Testis (tissue), 3 donors: Measurements from ENCODE around the gene ANKRD52. TPM values are rescaled to one million over a fixed set of nuclear protein-coding genes. Genes with fewer than 3 reads are reported as not detected.

Source experiments
- DNase-seq: peaks from one replicate; pipeline ENCODE4 v3.0.0-alpha.2; 2019
- H3K27ac ChIP-seq, 2 donors: fragments of 200-600 bp; sonication (generic); one replicate each; pipeline ENCODE4 v1.5.1; 2019
- H3K27me3 ChIP-seq: fragments of 200-600 bp; sonication (generic); one replicate; pipeline ENCODE4 v1.5.1; 2019
- H3K36me3 ChIP-seq: fragments of 200-600 bp; sonication (generic); one replicate; pipeline ENCODE4 v1.5.1; 2017; ENCODE audit warnings: low read depth; ENCODE audit errors: missing control alignments
- H3K4me1 ChIP-seq: fragments of 200-600 bp; sonication (generic); one replicate; pipeline ENCODE4 v1.5.1; 2019
- H3K4me3 ChIP-seq, 2 donors: fragments of 200-600 bp; sonication (generic); one replicate each; pipeline ENCODE4 v1.5.1; 2017 to 2019
- H3K9me3 ChIP-seq: fragments of 200-600 bp; sonication (generic); one replicate; pipeline ENCODE4 v1.5.1; 2017
- CTCF ChIP-seq, 3 experiments: fragments of 450-650 bp in 2 of 3; fragments of 200-600 bp in 1 of 3; sonication (generic) in 1 of 3; IDR thresholded peaks; one replicate each; pipeline ENCODE4 v1.5.1; 2016 to 2019; ENCODE audit warnings: antibody characterized with exemption in 3 of 3, mild to moderate bottlenecking in 2 of 3, moderate library complexity in 1 of 3
- POLR2A ChIP-seq: fragments of 450-650 bp; IDR thresholded peaks from one replicate; pipeline ENCODE4 v1.6.1; 2017; ENCODE audit warnings: antibody characterized with exemption, mild to moderate bottlenecking, moderate library complexity
- WGBS, 2 donors: methylation state at CpG; one replicate each; pipeline ENCODE4 v1.1.5; 2018; 5-methylcytosine and 5-hydroxymethylcytosine counted together
- intact Hi-C: fragments of 100-400 bp; cut with DNase I; formaldehyde crosslinking; loops from one replicate; pipeline ENCODE4 v1.15.1; 2023; ENCODE audit warnings: low total_unique reads
- polyA plus RNA-seq: library from polyadenylated mRNA; stranded (reverse); fragments of 350-450 nt; fragmentation: Illumina TruSeq; extraction: RNeasy Lipid Tissue Mini Kit (QIAGEN cat#74804); gene quantifications from one replicate; pipeline ENCODE4 v1.2.3, GENCODE V29; 2014; ENCODE audit warnings: low read depth, low replicate concordance; ENCODE audit not compliant: insufficient read depth
- total RNA-seq, 2 donors: library from RNA; depleted of rRNA; stranded (reverse); fragments of >200 nt; gene quantifications; one replicate each; pipeline ENCODE4 v1.2.3, GENCODE V29; 2016

The ANKRD52 gene
- total and polyA plus RNA-seq, 3 donors from 2014 or later, result 20.1 to 32.3 (median 26.8) TPM

GRCh38 chr12:56205445-56205844 is 52.7 kb downstream of the ANKRD52 start:
- H3K4me1 ChIP-seq, result no peaks in the 10 kb centered on the region
- intact Hi-C loops, result no loop called here
- no peak overlapping the region for H3K27ac ChIP-seq
- DNase-seq, result no peak
- H3K9me3 ChIP-seq, result no peaks in the 10 kb centered on the region
- no peak for TF ChIP-seq POLR2A
- TF ChIP-seq CTCF (IDR thresholded peaks at IDR 0.05), result no peak
- no peaks in the 10 kb centered on the region for H3K36me3 ChIP-seq
- no peak overlapping the region for H3K4me3 ChIP-seq
- H3K27me3 ChIP-seq, result no peaks in the 10 kb centered on the region

GRCh38 chr12:56204275-56204674 is 53.9 kb downstream of the ANKRD52 start:
- TF ChIP-seq CTCF (IDR thresholded peaks at IDR 0.05), result no peak
- TF ChIP-seq POLR2A, result no peak
- Histone ChIP-seq H3K9me3 (no peaks in the 10 kb centered on the region), H3K27me3 (no peaks in the 10 kb centered on the region), H3K4me3 (no peak overlapping the region), H3K27ac (no peak overlapping the region), H3K4me1 (no peaks in the 10 kb centered on the region), H3K36me3 (no peaks in the 10 kb centered on the region)
- no peak for DNase-seq
- intact Hi-C loops, result no loop called here

GRCh38 chr12:56202838-56203237 is 55.3 kb downstream of the ANKRD52 start:
- Histone ChIP-seq H3K27me3 (no peaks in the 10 kb centered on the region), H3K36me3 (no peaks in the 10 kb centered on the region), H3K4me1 (no peaks in the 10 kb centered on the region), H3K27ac (no peak overlapping the region), H3K9me3 (no peaks in the 10 kb centered on the region), H3K4me3 (no peak overlapping the region)
- WGBS, 2 donors, result 65 to 69% methylated on average over 2 of the region's 2 CpGs
- intact Hi-C loops, result no loop called here
- TF ChIP-seq POLR2A (no peak), CTCF (IDR thresholded peaks at IDR 0.05) (no peak)
- no peak for DNase-seq

- Histone ChIP-seq H3K27ac (no peak overlapping the region), H3K36me3 (no peaks in the 10 kb centered on the region), H3K4me3 (no peak overlapping the region), H3K9me3 (no peaks in the 10 kb centered on the region), H3K27me3 (no peaks in the 10 kb centered on the region), H3K4me1 (no peaks in the 10 kb centered on the region)
- no peak for DNase-seq
- 69 to 72% methylated on average over 1 of the region's 1 CpG for WGBS, 2 donors
- no peak for TF ChIP-seq POLR2A
- TF ChIP-seq CTCF (IDR thresholded peaks at IDR 0.05), result no peak
- intact Hi-C loops, result no loop called here
These were observed 55.8 kb downstream of the ANKRD52 start for GRCh38 chr12:56202366-56202765.

- WGBS, 2 donors, result 61 to 67% methylated on average over 1 of the region's 1 CpG
- Histone ChIP-seq H3K36me3 (no peaks in the 10 kb centered on the region), H3K9me3 (no peaks in the 10 kb centered on the region), H3K4me1 (no peaks in the 10 kb centered on the region), H3K27ac (no peak overlapping the region), H3K27me3 (no peaks in the 10 kb centered on the region), H3K4me3 (no peak overlapping the region)
- no peak for TF ChIP-seq CTCF (IDR thresholded peaks at IDR 0.05)
- no peak for TF ChIP-seq POLR2A
- intact Hi-C loops, result no loop called here
- DNase-seq, result no peak
These were observed 59.3 kb downstream of the ANKRD52 start for GRCh38 chr12:56198836-56199235.
